Measurements from ENCODE around the gene CD276.

Gene CD276

DNA sequence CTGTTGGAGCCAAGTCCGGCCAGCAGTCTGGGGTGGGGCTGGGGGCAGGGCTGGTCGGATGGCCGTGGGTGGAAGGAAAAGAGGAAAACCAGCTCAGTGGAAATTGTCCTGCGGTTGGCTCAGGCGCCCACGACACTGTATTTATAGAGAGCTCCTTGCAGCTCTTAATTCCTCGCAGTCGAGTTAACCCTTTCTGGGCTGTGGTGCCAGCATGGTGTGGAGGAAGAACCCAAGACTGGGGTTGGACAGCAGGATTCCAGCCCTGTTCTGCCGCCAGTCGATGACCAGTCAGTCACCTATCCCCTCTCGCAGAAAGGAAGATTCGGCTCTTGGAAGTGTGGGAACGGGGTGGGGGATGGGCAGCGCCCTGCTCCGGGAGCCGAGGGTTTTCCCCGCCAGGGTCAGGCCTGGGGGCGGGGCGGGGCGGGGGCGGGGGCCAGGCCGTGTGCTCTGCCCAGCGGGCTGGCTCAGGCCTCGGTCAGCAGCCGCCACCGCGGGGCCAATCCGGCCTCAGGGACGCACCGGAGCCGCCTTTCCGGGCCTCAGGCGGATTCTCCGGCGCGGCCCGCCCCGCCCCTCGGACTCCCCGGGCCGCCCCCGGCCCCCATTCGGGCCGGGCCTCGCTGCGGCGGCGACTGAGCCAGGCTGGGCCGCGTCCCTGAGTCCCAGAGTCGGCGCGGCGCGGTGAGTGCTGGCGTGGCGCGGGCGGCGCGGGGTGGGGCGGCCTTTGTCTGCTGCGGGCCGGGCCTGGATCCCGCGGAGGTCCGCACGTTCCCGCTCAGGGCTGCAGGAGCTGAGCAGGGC lies at the start of gene CD276:
Gene CD276, plus strand, starts transcription at position 607 of the 804 bp plus-strand sequence. CDS start 15,257 bp downstream, outside the sequence.
- DNase-seq (ENCODE audit: low spot score) = peak; percentile 59

DNA sequence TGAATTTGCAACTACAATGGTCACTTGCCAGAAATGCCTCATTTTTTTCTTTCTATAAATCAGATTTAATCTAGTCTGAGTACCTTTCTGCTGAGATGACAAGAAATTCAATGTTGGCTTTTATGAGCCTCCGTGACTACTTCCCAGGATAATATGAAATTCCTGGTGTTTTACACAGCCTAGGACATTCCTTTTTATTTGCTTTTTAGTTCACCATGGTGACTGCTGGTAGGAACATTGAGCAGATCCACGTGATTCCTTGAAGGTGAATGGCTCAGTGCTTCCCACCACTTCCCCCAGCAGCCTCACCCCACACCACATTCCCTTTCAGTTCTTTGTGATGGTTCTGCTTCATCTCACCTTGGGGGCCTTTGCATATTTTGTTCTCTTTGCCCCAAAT lies 46.7 kb upstream of the CD276 start:
- DNase-seq (ENCODE audit: low spot score) = peak; percentile 17

DNA sequence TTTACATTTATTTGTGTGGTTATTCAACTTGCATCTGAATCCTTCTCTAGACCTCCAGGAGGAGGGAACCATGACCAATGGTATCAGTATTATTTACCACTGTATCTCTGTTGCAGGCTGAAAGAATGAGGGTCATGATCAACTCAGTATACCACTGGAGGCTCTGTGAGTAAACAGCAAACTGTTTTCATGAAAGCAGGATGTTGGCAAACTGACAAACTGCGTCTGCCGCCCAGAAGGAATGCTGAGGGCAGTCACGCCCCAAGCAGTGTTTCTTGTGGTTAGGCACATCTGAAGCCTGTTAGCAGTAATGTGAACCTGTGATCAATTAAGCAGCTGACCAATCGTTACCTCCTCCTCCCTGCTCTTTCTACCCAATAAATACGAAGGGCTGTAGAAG lies 44.7 kb upstream of the CD276 start:
- peak; percentile 25 for DNase-seq (ENCODE audit: low spot score)

DNA sequence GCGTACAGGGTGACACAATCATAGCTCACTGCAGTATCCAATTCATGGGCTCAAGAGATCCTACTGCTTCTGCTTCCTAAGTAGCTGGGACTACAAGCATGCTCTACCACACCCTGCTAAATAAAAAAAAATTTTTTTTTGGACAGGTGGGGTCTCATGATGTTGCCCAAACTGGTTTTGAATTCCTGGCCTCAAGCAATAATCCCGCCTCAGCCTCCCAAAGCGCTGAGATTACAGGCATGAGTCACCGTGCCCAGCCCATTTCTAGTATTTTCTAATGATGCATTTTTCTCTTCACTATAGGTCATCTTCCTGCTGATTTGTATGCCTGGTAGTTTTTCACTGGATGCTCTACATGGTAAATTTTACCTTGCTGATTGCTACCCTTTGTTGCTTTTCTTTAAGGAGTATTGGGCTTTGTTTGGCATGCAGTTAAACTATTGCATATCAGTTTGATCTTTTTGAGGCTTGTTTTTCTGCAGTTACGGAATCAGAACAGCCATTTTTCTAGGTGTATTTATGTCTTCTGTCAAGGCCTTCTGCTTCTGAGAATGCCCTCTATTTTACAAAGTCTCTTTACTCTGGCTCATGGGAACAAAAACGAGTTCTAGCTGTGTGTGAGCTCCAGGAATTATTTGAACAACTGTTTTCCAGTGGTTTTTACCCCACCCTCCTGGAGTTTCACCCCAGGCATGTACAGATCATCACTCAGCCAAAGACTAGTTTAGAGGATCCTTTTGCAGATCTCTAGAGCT lies 36.7 kb upstream of the CD276 start:
- peak; percentile 61 for DNase-seq (ENCODE audit: low spot score)

DNA sequence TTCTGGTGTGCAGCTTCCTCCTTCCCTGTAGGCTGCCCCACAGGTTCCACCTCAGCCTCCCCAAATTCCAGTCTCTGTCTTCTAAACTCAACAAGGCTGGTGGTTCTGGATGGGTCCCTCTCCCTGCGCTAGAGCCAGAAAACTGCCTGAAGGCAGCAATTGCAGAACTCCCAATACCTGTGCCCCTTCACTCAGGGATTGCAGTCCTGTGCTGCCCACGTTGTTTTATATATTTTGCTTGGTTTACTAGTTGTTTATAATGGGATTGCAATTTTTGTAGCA lies 36.2 kb upstream of the CD276 start:
- no peak for DNase-seq (ENCODE audit: low spot score)

DNA sequence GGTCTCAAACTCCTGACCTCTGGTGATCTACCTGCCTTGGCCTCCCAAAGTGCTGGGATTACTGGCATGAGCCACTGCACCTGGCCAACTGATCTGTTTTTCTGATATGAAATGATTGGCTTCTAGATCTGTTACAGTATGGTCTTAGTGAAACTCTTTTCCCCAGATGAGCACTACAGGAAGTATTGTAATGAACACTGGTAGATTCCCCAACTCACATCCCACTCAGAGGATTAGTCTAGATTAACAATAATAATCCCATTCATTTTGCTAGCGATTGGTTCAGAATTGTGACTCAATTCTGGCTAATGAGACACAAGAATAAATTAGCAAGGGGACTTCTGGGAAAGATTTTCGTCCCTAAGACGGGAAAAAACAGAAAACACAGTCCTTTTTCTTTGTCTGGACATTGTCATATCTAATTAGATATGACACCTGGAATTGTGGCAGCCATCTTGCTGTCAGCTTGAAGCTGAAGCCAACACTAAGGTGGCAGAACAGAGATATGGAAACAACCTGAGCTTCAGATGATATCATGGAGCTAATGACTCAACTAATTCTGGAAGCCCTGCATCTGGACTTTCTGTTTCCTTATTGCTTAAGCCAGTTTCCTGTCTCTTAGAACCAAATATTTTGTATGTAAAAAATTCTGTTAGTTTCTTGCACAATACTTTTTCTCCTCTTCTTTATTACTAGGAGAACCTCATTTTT lies 33.6 kb upstream of the CD276 start:
- no peak for DNase-seq (ENCODE audit: low spot score)

DNA sequence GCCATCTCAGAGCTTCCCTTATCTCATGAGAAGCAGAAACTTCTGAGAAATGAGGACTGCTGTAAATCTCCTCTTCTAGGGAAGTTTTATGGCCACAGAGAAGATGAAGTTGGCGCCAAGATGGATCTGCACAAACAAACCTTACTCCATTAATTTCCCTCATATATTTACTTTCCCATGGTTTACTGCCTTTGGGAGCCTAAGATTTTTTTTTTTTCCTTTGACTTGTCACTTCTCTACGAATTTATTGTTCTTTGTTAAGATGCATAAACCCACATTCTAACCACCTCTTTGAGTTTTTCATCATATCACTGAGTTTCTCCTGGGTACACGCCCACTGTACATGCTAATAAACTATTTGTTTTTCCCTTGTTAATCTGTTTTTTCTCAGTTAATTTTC lies 29.5 kb upstream of the CD276 start:
- peak; percentile 28 for DNase-seq (ENCODE audit: low spot score)

DNA sequence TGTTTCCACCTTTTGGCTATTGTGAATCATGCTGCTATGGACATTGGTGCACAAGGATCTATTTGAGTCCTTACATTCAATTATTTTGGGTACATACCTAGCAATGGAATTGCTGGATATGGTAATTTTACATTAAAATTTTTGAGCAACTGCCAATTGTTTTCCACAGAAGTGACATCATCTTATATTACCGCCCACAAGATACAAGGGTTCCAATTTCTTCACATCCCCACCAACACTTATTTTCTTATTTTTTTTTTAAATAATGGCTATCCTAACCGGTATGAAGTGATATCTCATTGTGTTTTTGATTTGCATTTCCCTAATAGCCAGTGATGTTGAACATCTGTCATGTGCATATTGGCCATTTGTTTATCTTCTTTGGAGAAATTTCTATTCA lies 28.5 kb upstream of the CD276 start:
- DNase-seq (ENCODE audit: low spot score) = no peak

DNA sequence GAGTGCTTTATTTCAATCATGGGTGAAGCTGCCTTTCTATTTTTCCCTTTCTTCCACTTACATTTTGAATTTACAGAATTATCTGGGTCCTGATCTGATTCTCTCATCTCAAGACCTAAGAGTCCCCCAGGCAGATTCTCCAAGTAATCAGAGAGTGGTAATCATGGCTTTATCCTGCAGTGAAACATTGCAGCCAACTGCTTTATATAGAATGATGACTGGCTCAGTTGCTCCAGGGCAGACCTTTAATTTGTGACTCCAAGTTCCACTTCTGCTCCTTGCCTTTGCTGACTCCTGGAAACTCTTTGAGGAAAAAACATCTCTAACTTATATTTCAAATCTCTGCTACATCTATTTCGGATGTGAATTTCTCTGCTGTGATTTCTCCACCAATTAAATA lies 25.5 kb upstream of the CD276 start:
- DNase-seq (ENCODE audit: low spot score) = no peak

DNA sequence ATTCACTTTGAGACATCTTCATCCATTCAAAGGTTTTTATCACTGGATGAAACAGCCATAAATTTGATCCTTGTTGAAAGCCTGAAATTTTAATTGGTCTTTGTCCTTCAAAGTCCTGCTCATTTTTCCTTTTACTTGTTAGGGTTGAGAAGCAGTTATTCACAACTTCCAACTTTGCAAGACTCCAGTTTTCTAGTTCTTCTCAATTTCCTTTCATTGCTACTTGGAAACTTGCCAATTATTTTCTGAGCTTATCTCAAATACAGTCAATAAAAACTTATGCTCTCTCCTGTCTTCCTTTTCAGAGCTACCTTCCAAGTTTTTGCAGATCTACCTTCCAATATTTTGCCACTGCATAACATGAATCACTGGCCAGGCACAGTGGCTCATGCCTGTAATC lies 23.7 kb upstream of the CD276 start:
- no peak for DNase-seq (ENCODE audit: low spot score)

DNA sequence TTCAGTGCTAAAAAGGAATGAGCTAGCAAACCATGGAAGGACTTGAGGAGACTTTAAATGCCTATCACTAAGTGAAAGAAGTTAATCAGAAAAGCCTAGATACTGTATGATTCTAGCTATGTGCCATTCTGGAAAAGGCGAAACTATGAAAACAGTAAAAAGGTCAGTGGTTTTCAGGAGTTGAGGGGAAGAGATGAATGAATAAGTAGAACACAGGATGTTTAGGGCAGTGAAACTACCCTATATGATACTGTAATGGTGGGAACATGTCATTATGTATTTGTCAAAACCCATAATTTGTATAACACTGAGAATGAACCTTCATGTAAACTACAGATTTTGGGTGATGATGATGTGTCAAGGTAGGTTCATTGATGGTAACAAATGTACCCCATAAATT lies 9.6 kb upstream of the CD276 start:
- DNase-seq (ENCODE audit: low spot score) = no peak

DNA sequence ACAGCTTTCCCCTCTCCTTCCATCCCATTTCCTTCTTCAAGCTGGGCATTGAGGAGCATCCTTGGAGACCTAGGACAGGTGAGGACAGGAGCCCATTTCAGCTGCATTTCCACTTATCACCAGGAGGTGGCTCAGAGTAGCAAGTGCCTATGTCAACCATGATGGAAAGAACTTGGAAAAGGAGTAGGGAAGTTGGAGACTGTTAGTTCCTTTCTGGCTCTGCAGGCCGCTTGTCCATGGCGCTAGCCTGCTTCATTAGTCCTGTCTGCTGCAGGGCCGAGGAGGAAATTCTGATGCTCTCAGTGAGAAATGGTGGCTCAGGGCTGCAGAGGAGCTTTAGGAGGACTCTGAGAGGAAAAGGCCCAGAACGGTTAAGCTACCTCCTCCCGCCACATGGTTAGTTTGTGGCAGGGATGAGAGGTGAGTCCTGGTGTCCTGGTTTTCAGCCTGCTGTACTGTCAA lies 7.0 kb upstream of the CD276 start:
- peak; percentile 76 for DNase-seq (ENCODE audit: low spot score)

DNA sequence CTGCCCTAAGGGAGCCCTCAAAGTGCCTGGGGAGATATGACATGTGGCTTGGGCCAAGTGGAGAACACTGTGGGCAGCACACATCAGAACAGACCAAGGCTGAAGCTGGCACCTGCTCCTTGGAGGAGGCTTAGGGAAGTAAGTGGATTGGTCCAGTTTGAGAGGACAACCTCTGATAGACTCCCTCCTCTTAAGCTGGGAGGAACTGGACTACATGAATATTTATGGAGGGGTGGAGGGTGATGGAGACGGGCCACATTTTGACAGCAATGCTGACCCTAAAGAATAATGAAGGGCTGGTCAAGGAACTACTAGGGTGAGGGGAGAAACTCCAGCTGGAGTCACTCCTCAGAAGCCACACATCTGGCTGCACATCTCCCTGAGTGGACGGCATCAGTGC lies 6.5 kb upstream of the CD276 start:
- DNase-seq (ENCODE audit: low spot score) = no peak

DNA sequence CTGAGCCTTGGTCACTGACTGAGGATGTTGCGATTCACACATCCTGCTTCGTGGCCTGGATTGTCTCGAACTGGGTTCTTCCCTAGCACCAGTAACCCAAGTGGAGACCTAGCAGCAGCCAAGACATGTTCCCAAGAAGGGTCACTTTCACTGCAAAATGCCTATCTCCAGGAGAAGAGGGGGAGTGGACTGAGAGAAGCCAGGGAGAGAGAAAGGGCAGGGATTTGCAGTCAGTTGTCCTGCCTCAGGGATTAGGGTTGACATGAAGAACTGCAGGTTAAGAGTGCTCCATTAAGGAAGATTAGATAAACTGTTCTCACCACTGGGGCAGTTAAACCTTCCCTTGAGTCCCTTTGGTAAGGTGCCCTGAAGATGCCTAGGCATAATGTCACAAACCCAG lies 5.7 kb upstream of the CD276 start:
- no peak for DNase-seq (ENCODE audit: low spot score)

DNA sequence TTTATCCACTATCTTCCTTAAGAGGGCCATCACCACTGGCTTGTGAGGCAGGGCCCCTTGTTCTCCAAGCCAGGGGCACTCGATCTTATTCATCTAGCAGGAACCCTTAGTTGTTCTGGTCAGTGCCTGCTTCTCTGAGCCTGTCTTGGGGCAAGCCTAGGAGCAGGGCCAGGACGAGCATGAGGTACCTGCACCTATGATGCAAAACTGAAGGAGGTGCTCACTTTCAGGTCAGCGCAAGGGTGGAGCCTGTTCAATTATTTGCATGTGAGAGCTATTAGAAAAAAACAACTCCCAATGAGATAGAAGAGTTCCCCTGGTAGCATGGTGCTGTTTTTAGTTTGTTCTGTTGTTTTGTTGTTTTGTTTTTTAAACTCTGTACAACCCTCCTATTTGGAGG lies 5.0 kb upstream of the CD276 start:
- no peak for DNase-seq (ENCODE audit: low spot score)

DNA sequence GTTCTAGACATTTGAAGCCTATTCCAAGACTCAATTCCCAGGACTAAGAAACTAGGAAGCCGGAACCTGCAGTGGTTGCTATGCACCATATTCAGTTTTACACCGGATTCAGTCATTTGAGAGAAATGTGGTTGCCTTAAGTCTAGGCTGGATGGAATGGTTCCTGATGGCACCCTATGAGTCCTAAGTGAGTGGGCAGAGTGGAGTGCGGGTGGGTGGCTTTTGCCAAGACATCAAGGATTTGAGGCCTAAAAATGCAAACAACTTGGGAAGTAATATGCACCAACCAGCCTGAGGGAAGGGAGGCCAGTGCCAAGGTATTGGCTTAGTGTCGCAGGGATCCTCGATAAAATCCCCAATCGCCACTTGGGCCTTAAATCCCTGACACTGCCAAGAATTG lies 4.2 kb upstream of the CD276 start:
- no peak for DNase-seq (ENCODE audit: low spot score)

DNA sequence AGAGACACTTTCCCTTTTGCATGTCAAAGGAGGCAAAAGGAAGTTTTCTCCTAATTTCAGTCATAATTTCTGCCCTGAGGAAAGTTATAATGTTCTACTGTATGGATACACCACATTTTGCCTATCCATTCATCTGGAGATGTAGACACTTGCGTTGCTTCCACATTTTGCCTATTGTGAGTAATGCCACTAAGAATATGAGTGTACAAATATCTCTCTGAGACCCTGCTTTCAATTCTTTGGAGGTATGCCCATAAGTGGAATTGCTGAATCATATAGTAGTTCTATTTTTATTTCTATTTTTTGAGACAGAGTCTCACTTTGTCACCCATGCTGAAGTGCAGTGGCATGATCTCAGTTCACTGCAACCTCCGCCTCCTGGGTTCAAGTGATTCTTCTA lies 3.6 kb upstream of the CD276 start:
- DNase-seq (ENCODE audit: low spot score) = no peak

DNA sequence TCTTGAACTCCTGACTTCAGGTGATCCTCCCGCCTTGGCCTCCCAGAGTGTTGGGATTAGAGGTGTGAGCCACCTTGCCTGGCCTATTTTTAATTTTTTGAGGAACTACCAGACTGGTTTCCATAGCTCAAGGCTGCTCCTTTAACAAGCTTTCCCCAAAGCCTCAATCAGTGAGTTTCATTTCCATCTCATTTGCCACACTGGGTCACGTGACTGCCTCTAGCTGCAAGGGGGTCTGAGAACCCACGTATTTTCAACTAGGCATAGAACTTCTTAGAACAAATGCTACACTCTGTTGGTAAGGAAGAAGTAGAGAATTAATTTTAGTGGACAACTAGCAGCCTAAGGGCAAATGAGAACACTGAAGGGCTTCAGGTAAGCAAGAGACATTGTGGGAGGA lies 3.1 kb upstream of the CD276 start:
- no peak for DNase-seq (ENCODE audit: low spot score)

DNA sequence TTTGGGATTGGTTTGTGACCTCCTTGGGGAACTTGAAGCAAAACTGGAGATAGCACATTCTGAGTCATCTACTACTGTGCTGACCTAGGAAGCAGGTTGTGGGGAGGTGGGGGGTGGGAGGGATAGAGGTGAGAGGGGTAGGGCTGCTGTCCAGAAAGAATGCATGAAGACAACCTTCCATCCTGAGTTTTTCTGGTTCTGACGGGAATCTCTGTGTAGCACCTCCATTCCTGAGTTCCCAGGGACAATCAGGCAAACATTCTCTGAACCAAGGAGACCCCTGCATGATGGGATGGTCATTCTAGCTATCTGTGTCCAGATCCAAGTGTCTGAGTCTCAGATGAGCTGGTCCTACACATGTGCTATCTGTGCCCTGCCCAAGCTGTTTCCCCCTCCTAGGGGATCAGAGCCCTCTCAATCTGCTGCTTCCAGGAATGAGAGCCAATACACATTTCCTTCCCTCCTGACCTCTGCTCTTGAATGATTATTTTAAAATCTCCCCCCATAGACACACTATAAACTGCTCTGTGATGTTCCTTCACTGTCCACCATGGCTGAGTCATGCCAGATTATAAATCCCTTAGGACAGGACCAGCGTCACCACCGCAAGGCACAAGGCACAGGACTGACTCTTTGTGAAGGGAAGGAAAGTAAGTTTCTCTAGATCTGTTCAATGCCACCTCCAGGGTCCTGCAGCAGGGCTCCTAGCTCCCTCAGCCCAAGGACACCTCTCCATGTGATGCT lies 2.2 kb upstream of the CD276 start:
- no peak for DNase-seq (ENCODE audit: low spot score)

DNA sequence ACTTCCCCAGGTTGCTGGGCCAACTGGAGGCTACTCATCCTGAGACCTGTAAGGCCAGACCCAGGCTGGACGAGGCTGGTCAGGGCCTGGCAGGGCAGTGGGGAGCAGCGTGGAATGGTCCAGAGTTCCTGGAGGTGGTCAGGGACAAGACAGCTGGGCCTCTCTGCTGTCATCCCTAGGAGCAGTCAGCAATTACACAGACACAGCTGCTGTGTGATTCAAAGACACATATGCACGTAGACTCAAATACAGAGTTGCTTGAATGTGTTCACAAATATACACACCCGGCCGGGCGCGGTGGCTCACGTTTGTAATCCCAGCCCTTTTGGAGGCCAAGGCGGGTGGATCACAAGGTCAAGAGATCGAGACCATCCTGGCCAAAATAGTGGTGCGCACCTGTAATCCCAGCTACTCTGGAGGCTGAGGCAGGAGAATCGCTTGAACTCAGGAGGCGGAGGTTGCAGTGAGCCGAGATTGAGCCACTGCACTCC lies 1.5 kb upstream of the CD276 start:
- DNase-seq (ENCODE audit: low spot score) = no peak

DNA sequence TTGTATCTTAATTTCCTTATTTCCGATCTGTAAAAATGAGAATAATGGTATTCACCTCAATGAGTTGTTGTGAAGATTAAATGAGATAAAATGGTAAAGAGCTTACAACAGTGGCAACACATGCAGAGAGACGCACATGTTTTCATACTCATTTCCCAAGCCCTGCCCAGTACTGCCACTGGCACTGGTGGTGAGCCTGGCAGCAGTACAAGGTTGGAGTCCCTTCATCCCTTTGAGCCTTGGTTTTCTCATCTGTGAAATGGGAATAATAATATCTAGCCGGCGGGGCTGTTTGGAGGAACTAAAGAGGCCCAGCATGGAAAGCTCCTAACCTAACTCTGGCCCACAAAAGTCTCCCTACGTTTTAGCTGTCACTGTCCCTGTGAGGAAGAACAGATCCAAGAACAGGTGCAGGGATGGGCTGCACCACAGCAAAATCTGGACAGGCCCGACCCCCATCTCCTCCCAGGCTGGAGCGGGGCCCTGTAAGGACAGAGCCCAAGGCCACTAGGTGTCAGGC lies 866 bp upstream of the CD276 start:
- DNase-seq (ENCODE audit: low spot score) = no peak

All from LoVo (cell line).